Measurements from ENCODE around the gene ATL1.
"Not testable (repeated sequence)": the region's sequence is repeated elsewhere in the genome, so short reads cannot be mapped to it uniquely, and the experiment has no call there.

ATL1 gene

GRCh38 chr14:50602035-50602434, 42.1 kb downstream of the ATL1 start:
- no peak for DNase-seq (ENCODE audit: low read depth)

GRCh38 chr14:50603565-50603964, 43.6 kb downstream of the ATL1 start:
- DNase-seq (ENCODE audit: low read depth), result no peak

- no peak for DNase-seq (ENCODE audit: low read depth)
These were observed 45.8 kb downstream of the ATL1 start for GRCh38 chr14:50605766-50606165.

- DNase-seq (ENCODE audit: low read depth), result no peak
These were observed 46.5 kb downstream of the ATL1 start for GRCh38 chr14:50606468-50606867.

- no peak for DNase-seq (ENCODE audit: low read depth)
These were observed 47.2 kb downstream of the ATL1 start for GRCh38 chr14:50607181-50607580.

GRCh38 chr14:50607761-50608160, 47.8 kb downstream of the ATL1 start:
- no peak for DNase-seq (ENCODE audit: low read depth)

GRCh38 chr14:50608302-50608851, 48.4 kb downstream of the ATL1 start:
- no peak for DNase-seq (ENCODE audit: low read depth)

GRCh38 chr14:50610465-50610864, 50.5 kb downstream of the ATL1 start:
- DNase-seq (ENCODE audit: low read depth), result no peak

- DNase-seq (ENCODE audit: low read depth), result no peak
These were observed 52.9 kb downstream of the ATL1 start for GRCh38 chr14:50612806-50613205.

GRCh38 chr14:50615056-50615455, 55.1 kb downstream of the ATL1 start:
- no peak for DNase-seq (ENCODE audit: low read depth)

- no peak for DNase-seq (ENCODE audit: low read depth)
These were observed 55.6 kb downstream of the ATL1 start for GRCh38 chr14:50615552-50615951.

- no peak for DNase-seq (ENCODE audit: low read depth)
These were observed 56.3 kb downstream of the ATL1 start for GRCh38 chr14:50616275-50616674.

- DNase-seq (ENCODE audit: low read depth), result no peak
These were observed 59.7 kb downstream of the ATL1 start for GRCh38 chr14:50619569-50620141.

- DNase-seq (ENCODE audit: low read depth), result no peak
These were observed 60.4 kb downstream of the ATL1 start for GRCh38 chr14:50620341-50620740.

GRCh38 chr14:50622978-50623377, 63.0 kb downstream of the ATL1 start:
- DNase-seq (ENCODE audit: low read depth), result no peak

GRCh38 chr14:50624447-50624846, 64.5 kb downstream of the ATL1 start:
- DNase-seq (ENCODE audit: low read depth), result no peak

- not testable (repeated sequence) for DNase-seq (ENCODE audit: low read depth)
These were observed 65.0 kb downstream of the ATL1 start for GRCh38 chr14:50624947-50625346.

GRCh38 chr14:50631408-50631821, 71.5 kb downstream of the ATL1 start:
- DNase-seq (ENCODE audit: low read depth), result no peak

- DNase-seq (ENCODE audit: low read depth), result no peak
These were observed 74.0 kb downstream of the ATL1 start for GRCh38 chr14:50633954-50634353.

GRCh38 chr14:50635141-50635540, 75.2 kb downstream of the ATL1 start:
- DNase-seq (ENCODE audit: low read depth), result no peak

- DNase-seq (ENCODE audit: low read depth), result no peak
These were observed 87.3 kb downstream of the ATL1 start for GRCh38 chr14:50647282-50647681.

GRCh38 chr14:50647753-50648152, 87.8 kb downstream of the ATL1 start:
- no peak for DNase-seq (ENCODE audit: low read depth)

GRCh38 chr14:50649691-50650090, 89.7 kb downstream of the ATL1 start:
- no peak for DNase-seq (ENCODE audit: low read depth)

GRCh38 chr14:50656776-50657175, 96.8 kb downstream of the ATL1 start:
- DNase-seq (ENCODE audit: low read depth), result no peak

Measured in stimulated activated CD8-positive, alpha-beta memory T cell treated with anti-CD3 and anti-CD28 coated beads, Interleukin-15, amount 100 ng/mL, for 24 hours (primary cell).